Measurements from ENCODE around the gene CORO2A. TPM values are rescaled to one million over a fixed set of nuclear protein-coding genes. Genes with fewer than 3 reads are reported as not detected.
"Not testable (repeated sequence)": the region's sequence is repeated elsewhere in the genome, so short reads cannot be mapped to it uniquely, and the experiment has no call there.

CORO2A gene
- total and polyA plus RNA-seq, 2 of the 4 experiments (the other 2 are of a cell fraction), result 1.9 to 2.2 TPM

DNA sequence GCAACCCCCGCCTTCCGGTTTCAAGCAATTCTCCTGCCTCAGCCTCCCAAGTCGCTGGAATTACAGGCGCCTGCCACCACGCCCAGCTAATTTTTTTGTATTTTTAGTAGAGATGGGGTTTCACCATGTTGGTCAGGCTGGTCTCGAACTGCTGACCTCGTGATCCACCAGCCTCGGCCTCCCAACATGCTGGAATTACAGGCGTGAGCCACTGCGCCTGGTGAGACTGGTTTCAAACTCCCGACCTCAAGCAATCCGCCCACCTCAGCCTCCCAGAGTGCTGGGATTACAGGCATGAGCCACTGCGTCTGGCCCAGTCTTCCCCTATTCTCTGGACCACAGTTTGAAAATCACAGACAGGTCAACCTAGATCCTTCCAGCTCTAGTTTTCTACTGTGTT is 68.3 kb downstream of the CORO2A start:
- in situ Hi-C loops (cut with MboI; ENCODE audit: low sequenced_read_pairs); DNase-seq; H3K9ac ChIP-seq (ENCODE audit: low read depth, low read length); H2AK5ac ChIP-seq (ENCODE audit: low read depth, low read length); H4K20me1 ChIP-seq (ENCODE audit: insufficient read depth, low read length); intact Hi-C loops (cut with micrococcal nuclease); H3K27me3 ChIP-seq (ENCODE audit: control insufficient read depth, insufficient read depth, low read length); H3K79me1 ChIP-seq (ENCODE audit: low read depth in 1 of 2, low read length in 2 of 2); H4K91ac ChIP-seq (ENCODE audit: insufficient read depth, low read depth, low read length); H3K4me2 ChIP-seq (ENCODE audit: low read depth, low read length); H3K23ac ChIP-seq (ENCODE audit: low read depth, low read length); H3K36me3 ChIP-seq (ENCODE audit: control insufficient read depth, insufficient read depth, low read length); H2AK9ac ChIP-seq (replicated peaks; ENCODE audit: low read depth, low read length, poor library complexity); H3K18ac ChIP-seq (ENCODE audit: low read depth, low read length); ATAC-seq (ENCODE audit: low read depth); H3K4me1 ChIP-seq (ENCODE audit: control insufficient read depth, insufficient read depth, low read length); dilution Hi-C loops (cut with HindIII; ENCODE audit: low sequenced_read_pairs, unreplicated experiment); H2AFZ ChIP-seq (replicated peaks; ENCODE audit: low read length, poor library complexity); H2BK120ac ChIP-seq (ENCODE audit: low read depth, low read length); H3K27ac ChIP-seq (ENCODE audit: insufficient read depth, low read length); H3K9me1 ChIP-seq (ENCODE audit: insufficient read depth, low read length); H2BK5ac ChIP-seq (ENCODE audit: low read depth, low read length, poor library complexity, severe bottlenecking); H3K9me3 ChIP-seq (ENCODE audit: control insufficient read depth, insufficient read depth, low read length); H3K14ac ChIP-seq (replicated peaks; ENCODE audit: low read depth, low read length); H2BK15ac ChIP-seq (ENCODE audit: low read depth, low read length); POLR2A ChIA-PET (ENCODE audit: unreplicated experiment); H3K4ac ChIP-seq (ENCODE audit: low read depth, low read length); H3K4me3 ChIP-seq (ENCODE audit: insufficient read depth, low read depth, low read length); H4K5ac ChIP-seq (ENCODE audit: low read depth, low read length); H4K8ac ChIP-seq (ENCODE audit: low read depth in 2 of 2, low read length in 2 of 2); H2BK20ac ChIP-seq (ENCODE audit: low read depth, low read length); CTCF ChIA-PET; BruUV-seq (replicated peaks); H3K56ac ChIP-seq (ENCODE audit: extremely low read depth, insufficient read depth, low read length): not testable (repeated sequence)
- WGBS, 2 experiments (ENCODE audit: extremely low coverage in 2 of 2, insufficient read length in 1 of 2), result 85% methylated on average over 8 of the region's 13 CpGs; no CpG with 5 or more reads in 1 of the 2 experiments

Measured in IMR-90 (cell line).